ENCODE data around the gene HEBP2. TPM values are rescaled to one million over a fixed set of nuclear protein-coding genes. Genes with fewer than 3 reads are reported as not detected.

HEBP2 gene
- total RNA-seq, 4 donors from 2014 or later: 30.4 to 85.8 (median 46.6) TPM

GRCh38 chr6:138416206-138416605, 12.2 kb downstream of the HEBP2 start:
- H3K9me3 ChIP-seq: no peaks in the 10 kb centered on the region
- H3K36me3 ChIP-seq: peaks cover 0 to 39% (median 0%) of the 10 kb centered on the region in 3 donors
- no peak for DNase-seq
- H3K27me3 ChIP-seq: no peaks in the 10 kb centered on the region
- no peak overlapping the region for H3K4me3 ChIP-seq
- no peak overlapping the region for H3K27ac ChIP-seq
- H3K4me1 ChIP-seq: no peaks in the 10 kb centered on the region
- TF ChIP-seq, protein P1, sequence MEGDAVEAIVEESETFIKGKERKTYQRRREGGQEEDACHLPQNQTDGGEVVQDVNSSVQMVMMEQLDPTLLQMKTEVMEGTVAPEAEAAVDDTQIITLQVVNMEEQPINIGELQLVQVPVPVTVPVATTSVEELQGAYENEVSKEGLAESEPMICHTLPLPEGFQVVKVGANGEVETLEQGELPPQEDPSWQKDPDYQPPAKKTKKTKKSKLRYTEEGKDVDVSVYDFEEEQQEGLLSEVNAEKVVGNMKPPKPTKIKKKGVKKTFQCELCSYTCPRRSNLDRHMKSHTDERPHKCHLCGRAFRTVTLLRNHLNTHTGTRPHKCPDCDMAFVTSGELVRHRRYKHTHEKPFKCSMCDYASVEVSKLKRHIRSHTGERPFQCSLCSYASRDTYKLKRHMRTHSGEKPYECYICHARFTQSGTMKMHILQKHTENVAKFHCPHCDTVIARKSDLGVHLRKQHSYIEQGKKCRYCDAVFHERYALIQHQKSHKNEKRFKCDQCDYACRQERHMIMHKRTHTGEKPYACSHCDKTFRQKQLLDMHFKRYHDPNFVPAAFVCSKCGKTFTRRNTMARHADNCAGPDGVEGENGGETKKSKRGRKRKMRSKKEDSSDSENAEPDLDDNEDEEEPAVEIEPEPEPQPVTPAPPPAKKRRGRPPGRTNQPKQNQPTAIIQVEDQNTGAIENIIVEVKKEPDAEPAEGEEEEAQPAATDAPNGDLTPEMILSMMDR (IDR thresholded peaks at IDR 0.05): no peak
- TF ChIP-seq POLR2A (IDR thresholded peaks at IDR 0.05): no peak

DNA sequence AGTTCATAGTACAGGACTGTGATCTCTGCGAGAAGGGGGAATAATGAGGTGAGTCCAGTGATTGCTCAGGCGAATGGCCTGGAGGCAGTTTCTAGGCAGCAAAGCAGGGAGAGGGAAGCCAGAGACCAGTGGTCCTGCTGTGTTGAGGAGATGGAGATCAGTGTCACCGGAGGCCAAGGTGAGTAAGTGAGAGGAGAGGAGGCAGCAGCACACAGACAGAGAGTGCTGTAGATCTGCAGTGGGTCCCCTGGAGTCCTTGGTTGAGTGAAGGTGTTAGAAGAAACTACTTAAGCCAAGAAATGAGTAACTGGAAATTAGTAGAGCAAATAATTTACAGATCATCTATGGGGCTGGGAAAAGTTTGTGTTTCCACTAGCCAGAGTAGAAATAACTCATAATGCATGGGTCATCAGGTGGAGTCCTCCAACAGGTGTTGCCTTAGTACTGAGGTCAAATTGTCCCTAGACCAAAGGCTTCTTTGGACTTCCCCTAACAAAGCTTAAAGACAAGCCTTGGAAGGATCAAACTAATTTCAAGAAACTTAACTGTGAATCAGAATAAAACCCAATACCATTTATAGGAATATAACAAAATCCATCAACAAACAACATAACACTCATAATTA, 13.6 kb downstream of the HEBP2 start:
- TF ChIP-seq, protein P1 (IDR thresholded peaks at IDR 0.05): no peak
- no peak for TF ChIP-seq POLR2A (IDR thresholded peaks at IDR 0.05)
- Histone ChIP-seq H3K27me3 (no peaks in the 10 kb centered on the region), H3K9me3 (no peaks in the 10 kb centered on the region), H3K4me1 (no peaks in the 10 kb centered on the region), H3K4me3 (no peak overlapping the region), H3K36me3 (peaks cover 0 to 30% (median 0%) of the 10 kb centered on the region in 3 donors), H3K27ac (no peak overlapping the region)
- no peak for DNase-seq

DNA sequence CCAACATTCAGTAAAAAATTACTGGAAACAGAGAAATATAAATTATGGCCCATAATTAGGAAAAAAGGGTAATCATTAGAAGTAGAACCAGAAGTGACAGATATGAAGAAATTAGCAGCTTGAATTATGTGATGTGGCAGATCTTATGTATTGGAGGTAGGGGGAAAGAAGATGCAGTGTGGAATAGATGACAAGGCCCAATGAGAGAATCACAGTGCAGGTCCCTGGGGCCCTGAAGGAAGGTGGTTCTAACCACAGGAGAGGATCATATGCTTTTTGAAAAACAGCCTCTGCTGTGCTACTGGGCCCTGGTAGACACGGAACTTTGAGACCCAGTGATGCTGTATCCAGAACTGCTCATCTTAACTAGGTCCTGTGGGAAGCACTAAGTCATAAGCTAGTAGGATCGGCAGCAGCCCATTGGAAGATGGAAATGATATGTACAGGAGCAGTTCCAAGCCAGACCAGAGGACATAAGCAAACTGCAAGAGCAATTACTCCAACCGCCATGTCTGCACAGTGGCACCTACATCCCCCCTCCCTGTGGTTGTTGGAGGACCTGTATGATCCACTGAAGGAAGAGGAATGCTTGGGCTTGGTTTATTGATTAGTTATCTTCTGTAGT, 14.2 kb downstream of the HEBP2 start:
- peaks cover 0 to 24% (median 0%) of the 10 kb centered on the region in 3 donors for H3K36me3 ChIP-seq
- no peak overlapping the region for H3K27ac ChIP-seq
- TF ChIP-seq, protein P1 (IDR thresholded peaks at IDR 0.05): no peak
- no peak for TF ChIP-seq POLR2A (IDR thresholded peaks at IDR 0.05)

GRCh38 chr6:138419766-138420165, 15.7 kb downstream of the HEBP2 start:
- H3K36me3 ChIP-seq: peaks cover 0 to 21% (median 0%) of the 10 kb centered on the region in 3 donors
- no peak for DNase-seq
- TF ChIP-seq POLR2A (IDR thresholded peaks at IDR 0.05): no peak
- TF ChIP-seq, protein P1 (IDR thresholded peaks at IDR 0.05): no peak

More for the DNA sequence above, 14.2 kb downstream of the HEBP2 start:
- H3K4me1 ChIP-seq: no peaks in the 10 kb centered on the region
- no peak overlapping the region for H3K4me3 ChIP-seq
- H3K27me3 ChIP-seq: no peaks in the 10 kb centered on the region
- DNase-seq: no peak
- H3K9me3 ChIP-seq: no peaks in the 10 kb centered on the region

DNA sequence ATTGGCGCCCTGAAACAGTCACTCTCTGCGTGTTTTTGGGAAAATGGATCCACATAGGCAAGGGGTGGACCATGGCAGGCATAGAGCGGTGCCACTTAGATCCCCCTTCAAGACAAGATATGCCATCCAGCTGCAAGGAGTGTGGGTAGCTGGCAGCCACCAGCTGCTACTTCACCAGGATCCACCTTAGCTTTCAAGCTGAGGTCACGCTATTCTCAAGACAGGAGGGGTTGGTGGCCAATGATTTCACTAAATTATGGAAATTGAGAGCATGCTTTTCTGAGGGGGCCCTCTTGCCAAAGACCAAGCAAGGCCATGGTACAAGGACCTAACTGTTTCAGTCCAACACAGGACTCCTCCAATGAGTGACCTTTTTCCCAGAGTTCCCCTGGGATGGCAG, 16.3 kb downstream of the HEBP2 start:
- H3K36me3 ChIP-seq: peaks cover 0 to 23% (median 0%) of the 10 kb centered on the region in 3 donors
- H3K9me3 ChIP-seq: no peaks in the 10 kb centered on the region
- H3K27me3 ChIP-seq: no peaks in the 10 kb centered on the region
- TF ChIP-seq POLR2A (IDR thresholded peaks at IDR 0.05): no peak
- TF ChIP-seq, protein P1 (IDR thresholded peaks at IDR 0.05): no peak
- no peak for DNase-seq
- H3K27ac ChIP-seq: no peak overlapping the region
- H3K4me1 ChIP-seq: no peaks in the 10 kb centered on the region
- no peak overlapping the region for H3K4me3 ChIP-seq

More at GRCh38 chr6:138419766-138420165, 15.7 kb downstream of the HEBP2 start:
- no peak overlapping the region for H3K27ac ChIP-seq
- H3K4me1 ChIP-seq: no peaks in the 10 kb centered on the region
- no peak overlapping the region for H3K4me3 ChIP-seq
- no peaks in the 10 kb centered on the region for H3K27me3 ChIP-seq
- no peaks in the 10 kb centered on the region for H3K9me3 ChIP-seq
